GM18951 (cell line): ENCODE results near the gene VPS13D.
"Not testable (repeated sequence)": the region's sequence is repeated elsewhere in the genome, so short reads cannot be mapped to it uniquely, and the experiment has no call there.

Experiments
- POLR2A ChIP-seq: IDR thresholded peaks from 4 replicates; pipeline ENCODE4 v1.6.1; 2011; ENCODE audit warnings: mild to moderate bottlenecking; ENCODE audit not compliant: insufficient read length, insufficient read depth; ENCODE audit errors: extremely low read depth
- in situ Hi-C: fragments of 300-500 bp; cut with MboI; formaldehyde crosslinking; loops from one replicate; pipeline ENCODE4 v1.12.0; 2022; ENCODE audit warnings: low sequenced_read_pairs, mixed read lengths, inconsistent platforms; ENCODE audit not compliant: unreplicated experiment

The VPS13D gene

GRCh38 chr1:12454406-12455391 is 224.9 kb downstream of the VPS13D start:
- in situ Hi-C loops = no loop called here
- TF ChIP-seq POLR2A = no peak

GRCh38 chr1:12456081-12456480 is 226.3 kb downstream of the VPS13D start:
- in situ Hi-C loops = not testable (repeated sequence)

DNA sequence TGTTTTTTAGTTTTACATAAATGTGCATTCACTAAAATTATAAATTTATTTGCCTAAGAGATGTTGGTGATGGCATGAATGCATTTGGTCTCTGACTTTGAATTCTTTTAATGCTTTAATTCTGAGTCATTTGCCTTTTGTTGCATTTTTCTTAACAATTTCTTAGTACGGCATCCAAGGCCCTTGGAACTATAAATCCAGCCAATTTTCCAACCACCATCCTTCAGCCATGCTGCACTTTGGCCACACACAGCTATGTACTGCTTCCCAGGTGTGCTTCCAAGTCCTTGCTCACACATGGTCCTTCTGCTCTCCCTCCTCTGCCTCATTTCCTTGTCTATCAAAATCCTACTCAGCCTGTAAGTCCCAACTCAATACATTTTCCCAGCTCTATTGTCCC is 227.1 kb downstream of the VPS13D start:
- in situ Hi-C loops = no loop called here
- TF ChIP-seq POLR2A = no peak

DNA sequence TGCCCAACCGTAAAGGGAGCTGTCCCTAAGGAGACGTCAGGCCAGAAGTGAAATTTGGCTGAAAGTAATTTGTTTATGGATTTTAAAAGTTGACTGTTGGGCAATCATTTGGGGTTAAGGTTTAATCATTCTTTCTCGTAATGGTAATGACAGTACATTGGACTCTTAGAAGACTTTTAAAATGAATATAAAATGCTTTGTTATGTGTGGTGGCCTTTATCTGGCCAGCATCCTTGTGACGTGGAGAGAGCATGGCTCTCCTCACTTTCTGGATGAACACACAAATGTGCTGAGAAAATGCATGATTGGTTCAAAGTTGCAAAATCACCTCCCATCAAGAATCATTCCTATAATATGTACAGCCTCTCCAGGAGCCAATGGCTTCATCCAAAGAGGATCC is 227.9 kb downstream of the VPS13D start:
- no peak for TF ChIP-seq POLR2A
- in situ Hi-C loops = no loop called here

DNA sequence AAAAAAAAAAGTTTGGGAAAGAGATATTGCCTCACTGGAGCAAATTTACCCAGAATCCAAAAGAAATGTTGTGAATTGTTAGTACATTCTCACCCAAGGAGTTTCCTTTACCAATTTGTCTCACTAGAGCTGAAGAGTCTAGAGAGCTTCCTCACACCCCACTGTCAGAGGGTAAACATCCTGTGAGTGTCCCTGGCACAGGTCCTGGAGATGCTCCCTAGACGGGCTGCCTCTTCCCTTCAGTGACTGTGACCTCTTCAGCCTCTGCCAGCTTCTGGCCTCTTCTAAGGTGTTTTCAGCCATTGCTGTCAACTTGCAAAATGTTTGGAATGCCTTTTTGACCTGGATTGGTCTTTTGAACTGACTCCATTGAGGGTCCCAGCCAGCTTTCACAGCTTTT is 228.7 kb downstream of the VPS13D start:
- no peak for TF ChIP-seq POLR2A
- in situ Hi-C loops = no loop called here

DNA sequence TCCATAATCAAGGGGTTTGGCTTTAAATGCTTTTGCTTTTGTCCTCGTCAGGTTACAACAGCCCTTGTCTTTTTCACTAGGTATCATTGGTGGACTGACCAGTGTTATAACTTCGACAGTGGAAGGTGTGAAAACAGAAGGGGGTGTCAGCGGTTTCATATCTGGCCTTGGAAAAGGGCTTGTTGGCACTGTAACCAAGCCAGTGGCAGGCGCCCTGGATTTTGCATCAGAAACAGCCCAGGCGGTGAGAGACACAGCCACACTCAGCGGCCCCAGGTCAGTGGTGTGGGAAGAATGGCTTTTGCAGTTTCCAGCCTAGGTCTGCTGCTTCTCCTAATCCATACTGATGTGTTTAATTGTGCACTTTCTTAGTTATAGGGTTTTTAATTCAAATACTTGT is 230.3 kb downstream of the VPS13D start:
- no peak for TF ChIP-seq POLR2A
- in situ Hi-C loops = no loop called here

- in situ Hi-C loops = no loop called here
- no peak for TF ChIP-seq POLR2A
These were observed 231.2 kb downstream of the VPS13D start for GRCh38 chr1:12460911-12461621.

DNA sequence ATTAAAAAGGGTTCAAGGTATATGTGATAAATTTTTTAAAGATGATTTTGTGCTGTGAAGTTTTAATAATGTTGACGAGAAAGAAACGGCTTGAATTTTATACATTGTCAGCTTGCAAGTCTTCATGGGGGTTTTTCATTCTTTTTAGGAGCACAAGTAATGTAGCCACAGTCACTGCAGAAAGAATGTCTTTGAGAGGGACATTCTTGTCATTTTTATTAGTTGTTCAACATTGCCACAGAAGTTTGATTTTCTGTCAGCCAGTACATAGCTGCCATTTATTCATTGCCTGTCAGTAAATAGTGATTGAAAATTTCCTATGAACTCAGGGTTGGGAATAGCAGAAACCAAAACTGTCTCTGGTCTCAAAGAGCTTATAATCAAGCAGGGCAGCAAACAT is 231.9 kb downstream of the VPS13D start:
- in situ Hi-C loops = no loop called here
- TF ChIP-seq POLR2A = no peak

DNA sequence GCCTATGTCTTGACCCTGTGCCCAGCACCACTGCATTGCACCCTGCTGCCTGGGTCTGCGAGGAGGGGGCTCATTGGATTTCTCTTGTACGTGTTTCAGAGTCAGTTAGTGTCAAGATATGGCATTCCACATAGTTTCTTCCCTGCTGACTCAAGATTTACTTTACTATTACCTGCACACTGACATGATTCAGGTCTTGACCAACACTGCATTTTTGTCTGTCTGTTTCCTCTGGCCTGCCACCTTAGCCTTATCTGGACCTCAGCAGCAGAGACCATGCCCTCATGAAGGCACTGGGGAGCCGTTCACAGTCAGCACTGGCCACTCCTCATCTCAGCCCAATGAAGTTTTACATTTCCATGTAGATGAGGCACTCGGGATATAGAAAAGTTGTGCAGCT is 232.8 kb downstream of the VPS13D start:
- in situ Hi-C loops = no loop called here

DNA sequence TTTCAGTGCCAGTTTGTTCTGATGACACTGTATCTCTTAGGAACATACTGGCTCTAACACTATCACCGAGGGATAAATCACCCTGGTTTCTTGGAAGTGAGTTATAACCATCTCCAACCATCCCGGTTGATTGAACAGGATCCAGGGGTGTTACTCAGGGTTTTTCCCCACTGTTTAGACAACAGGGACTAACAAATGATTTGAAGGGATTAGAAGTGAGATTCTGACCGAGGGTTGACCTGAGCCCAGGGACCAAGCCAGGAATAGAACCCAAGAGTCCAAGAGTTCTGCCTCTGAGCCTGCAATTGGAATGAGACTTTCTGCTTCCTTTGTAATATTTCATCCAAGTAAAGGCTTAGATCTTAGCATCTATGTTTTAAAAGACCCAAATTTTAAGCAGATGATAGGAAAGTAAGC is 234.2 kb downstream of the VPS13D start:
- in situ Hi-C loops = no loop called here
- TF ChIP-seq POLR2A = no peak

More for the DNA sequence above, 232.8 kb downstream of the VPS13D start:
- TF ChIP-seq POLR2A = no peak

DNA sequence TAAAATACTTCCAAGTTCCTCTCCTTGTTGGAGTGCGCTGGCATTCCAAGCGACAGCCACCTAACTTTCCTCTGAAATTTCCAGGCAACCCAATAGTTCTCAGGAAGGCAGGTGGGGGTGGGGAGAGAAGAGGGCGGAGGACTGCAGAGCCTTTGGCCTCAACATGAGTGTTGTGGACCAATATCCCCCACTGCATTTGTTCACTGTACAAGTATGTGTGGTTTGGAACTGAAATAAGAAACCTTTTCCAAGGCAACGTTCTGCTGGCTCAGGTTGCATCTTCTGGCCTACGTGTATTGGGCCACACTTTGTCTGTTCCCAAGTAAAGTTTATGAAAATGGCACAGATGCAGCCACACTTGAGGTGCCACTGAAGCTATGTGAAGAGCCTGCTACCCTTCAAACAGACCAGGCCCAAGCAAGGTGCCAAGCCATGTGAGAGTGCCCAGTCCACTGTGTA is 234.8 kb downstream of the VPS13D start:
- TF ChIP-seq POLR2A = no peak
- in situ Hi-C loops = no loop called here

- in situ Hi-C loops = no loop called here
- no peak for TF ChIP-seq POLR2A
These were observed 235.3 kb downstream of the VPS13D start for GRCh38 chr1:12465126-12465525.

GRCh38 chr1:12466816-12467215 is 237.0 kb downstream of the VPS13D start:
- in situ Hi-C loops = no loop called here
- no peak for TF ChIP-seq POLR2A
